ENCODE measurements around the gene FAM20B. TPM values are rescaled to one million over a fixed set of nuclear protein-coding genes. Genes with fewer than 3 reads are reported as not detected.

The FAM20B gene
- total RNA-seq, 2 donors from 2014 or later, result 47.7 to 52.4 TPM

DNA sequence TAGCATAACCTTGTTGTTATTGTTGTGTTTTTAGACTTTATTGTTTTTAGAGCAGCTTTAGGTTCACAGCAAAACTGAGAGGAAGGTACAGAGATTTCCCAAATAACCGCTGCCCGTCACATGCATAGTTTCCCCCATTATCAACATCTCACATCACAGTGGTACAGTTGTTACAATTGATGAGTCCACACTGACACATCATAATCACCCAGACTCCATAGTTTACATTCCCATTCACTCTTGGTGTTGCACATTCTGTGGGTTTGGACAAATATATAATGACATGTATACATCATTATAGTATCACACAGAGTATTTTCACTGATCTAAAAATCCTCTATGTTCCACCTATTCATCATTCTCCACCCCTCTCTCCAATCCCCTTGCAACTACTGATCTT, 30.2 kb downstream of the FAM20B start:
- no peak overlapping the region for H3K27ac ChIP-seq (ENCODE audit: low read depth, low read length)
- H3K4me3 ChIP-seq (ENCODE audit: low read length), result peak overlapping the region; percentile 11
- Mint-ChIP-seq H3K36me3 (ENCODE audit: low read depth) (peaks cover 52% of the 10 kb centered on the region), H3K9me3 (peaks cover 17% of the 10 kb centered on the region), H3K27me3 (ENCODE audit: insufficient read depth) (no peaks in the 10 kb centered on the region), H3K4me3 (no peak overlapping the region), H3K27ac (no peak overlapping the region), H3K4me1 (peaks cover 12% of the 10 kb centered on the region)
- H3K9ac ChIP-seq (ENCODE audit: extremely low read depth, low read length, poor library complexity, severe bottlenecking), result no peak overlapping the region
- 100% methylated on average over 2 of the region's 2 CpGs; no CpG with 5 or more reads in 1 of the 2 experiments for WGBS, 2 experiments (ENCODE audit: insufficient coverage in 1 of 2, insufficient read length in 1 of 2)
- DNase-seq, result no peak
- peaks cover 48% of the 10 kb centered on the region for H3K36me3 ChIP-seq (ENCODE audit: control insufficient read depth, insufficient read depth, low read length)
- H3K27me3 ChIP-seq (ENCODE audit: control insufficient read depth, insufficient read depth, low read length, poor library complexity, severe bottlenecking), result no peaks in the 10 kb centered on the region
- H3K9me3 ChIP-seq (ENCODE audit: control insufficient read depth, low read length), result peaks cover 22% of the 10 kb centered on the region
- H3K4me1 ChIP-seq (ENCODE audit: control insufficient read depth, insufficient read depth, low read length), result no peaks in the 10 kb centered on the region
- TF ChIP-seq, protein P1, sequence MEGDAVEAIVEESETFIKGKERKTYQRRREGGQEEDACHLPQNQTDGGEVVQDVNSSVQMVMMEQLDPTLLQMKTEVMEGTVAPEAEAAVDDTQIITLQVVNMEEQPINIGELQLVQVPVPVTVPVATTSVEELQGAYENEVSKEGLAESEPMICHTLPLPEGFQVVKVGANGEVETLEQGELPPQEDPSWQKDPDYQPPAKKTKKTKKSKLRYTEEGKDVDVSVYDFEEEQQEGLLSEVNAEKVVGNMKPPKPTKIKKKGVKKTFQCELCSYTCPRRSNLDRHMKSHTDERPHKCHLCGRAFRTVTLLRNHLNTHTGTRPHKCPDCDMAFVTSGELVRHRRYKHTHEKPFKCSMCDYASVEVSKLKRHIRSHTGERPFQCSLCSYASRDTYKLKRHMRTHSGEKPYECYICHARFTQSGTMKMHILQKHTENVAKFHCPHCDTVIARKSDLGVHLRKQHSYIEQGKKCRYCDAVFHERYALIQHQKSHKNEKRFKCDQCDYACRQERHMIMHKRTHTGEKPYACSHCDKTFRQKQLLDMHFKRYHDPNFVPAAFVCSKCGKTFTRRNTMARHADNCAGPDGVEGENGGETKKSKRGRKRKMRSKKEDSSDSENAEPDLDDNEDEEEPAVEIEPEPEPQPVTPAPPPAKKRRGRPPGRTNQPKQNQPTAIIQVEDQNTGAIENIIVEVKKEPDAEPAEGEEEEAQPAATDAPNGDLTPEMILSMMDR (conservative IDR thresholded peaks at IDR 0.05), result no peak

DNA sequence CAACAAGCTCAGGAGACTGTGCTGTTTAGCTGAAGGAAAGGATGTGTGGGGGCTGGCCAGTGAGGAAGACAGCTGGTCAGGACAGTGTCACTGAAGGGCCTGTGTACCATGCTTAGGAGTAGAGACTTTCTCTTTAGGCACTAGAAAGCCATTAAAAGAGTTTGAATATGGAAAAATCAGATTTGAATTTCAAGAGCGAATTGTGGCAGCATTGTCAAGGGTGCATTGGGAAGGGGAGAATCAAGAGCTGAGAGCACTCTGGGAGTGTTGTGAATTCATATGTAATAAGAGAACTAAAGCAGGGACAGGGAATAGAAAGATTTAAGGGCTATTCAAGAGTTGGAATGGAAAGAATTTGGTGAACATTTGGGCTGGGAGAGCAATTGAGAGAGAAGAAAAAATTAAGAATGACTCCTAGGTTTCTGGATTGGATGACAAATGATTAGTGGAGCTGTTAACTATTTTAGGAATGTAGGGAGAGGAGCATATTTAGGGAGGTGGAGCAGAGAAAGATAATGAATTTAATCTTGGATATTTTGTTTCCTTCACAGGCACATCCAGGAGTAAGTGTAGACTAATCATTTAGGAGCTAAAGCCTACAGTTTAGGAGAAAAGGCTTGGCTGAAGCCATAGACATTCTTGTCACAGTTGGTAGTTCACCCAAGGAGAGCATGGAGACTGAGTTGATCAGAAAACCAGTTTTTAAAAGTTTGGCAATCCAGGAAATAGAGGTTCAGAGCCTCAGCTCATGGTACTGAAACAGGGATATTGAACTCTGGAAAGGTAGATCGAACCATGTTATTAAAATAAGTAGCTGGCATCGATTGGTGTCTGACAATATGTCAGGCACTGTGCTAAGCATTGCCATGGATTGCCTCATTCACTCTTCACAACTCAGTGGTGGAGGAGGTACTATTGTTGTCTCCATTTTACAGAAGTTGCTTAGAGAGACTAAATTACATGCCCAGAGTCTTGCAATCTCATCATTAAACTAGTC, 33.1 kb downstream of the FAM20B start:
- Histone ChIP-seq H3K36me3 (ENCODE audit: control insufficient read depth, insufficient read depth, low read length) (peaks cover 54% of the 10 kb centered on the region), H3K27ac (ENCODE audit: low read depth, low read length) (no peak overlapping the region), H3K9me3 (ENCODE audit: control insufficient read depth, low read length) (peaks cover 22% of the 10 kb centered on the region), H3K9ac (ENCODE audit: extremely low read depth, low read length, poor library complexity, severe bottlenecking) (no peak overlapping the region), H3K27me3 (ENCODE audit: control insufficient read depth, insufficient read depth, low read length, poor library complexity, severe bottlenecking) (no peaks in the 10 kb centered on the region), H3K4me3 (ENCODE audit: low read length) (no peak overlapping the region), H3K4me1 (ENCODE audit: control insufficient read depth, insufficient read depth, low read length) (no peaks in the 10 kb centered on the region)
- no peaks in the 10 kb centered on the region for H3K27me3 Mint-ChIP-seq (ENCODE audit: insufficient read depth)
- TF ChIP-seq, protein P1 (conservative IDR thresholded peaks at IDR 0.05), result no peak
- H3K36me3 Mint-ChIP-seq (ENCODE audit: low read depth), result peaks cover 59% of the 10 kb centered on the region
- no peaks in the 10 kb centered on the region for H3K4me1 Mint-ChIP-seq
- H3K9me3 Mint-ChIP-seq, result peaks cover 17% of the 10 kb centered on the region
- H3K27ac Mint-ChIP-seq, result peak overlapping the region; percentile 6
- 89 to 90% methylated on average over 2 to 3 of the region's 3 CpGs for WGBS, 2 experiments (ENCODE audit: insufficient coverage in 1 of 2, insufficient read length in 1 of 2)
- no peak for DNase-seq
- H3K4me3 Mint-ChIP-seq, result no peak overlapping the region

DNA sequence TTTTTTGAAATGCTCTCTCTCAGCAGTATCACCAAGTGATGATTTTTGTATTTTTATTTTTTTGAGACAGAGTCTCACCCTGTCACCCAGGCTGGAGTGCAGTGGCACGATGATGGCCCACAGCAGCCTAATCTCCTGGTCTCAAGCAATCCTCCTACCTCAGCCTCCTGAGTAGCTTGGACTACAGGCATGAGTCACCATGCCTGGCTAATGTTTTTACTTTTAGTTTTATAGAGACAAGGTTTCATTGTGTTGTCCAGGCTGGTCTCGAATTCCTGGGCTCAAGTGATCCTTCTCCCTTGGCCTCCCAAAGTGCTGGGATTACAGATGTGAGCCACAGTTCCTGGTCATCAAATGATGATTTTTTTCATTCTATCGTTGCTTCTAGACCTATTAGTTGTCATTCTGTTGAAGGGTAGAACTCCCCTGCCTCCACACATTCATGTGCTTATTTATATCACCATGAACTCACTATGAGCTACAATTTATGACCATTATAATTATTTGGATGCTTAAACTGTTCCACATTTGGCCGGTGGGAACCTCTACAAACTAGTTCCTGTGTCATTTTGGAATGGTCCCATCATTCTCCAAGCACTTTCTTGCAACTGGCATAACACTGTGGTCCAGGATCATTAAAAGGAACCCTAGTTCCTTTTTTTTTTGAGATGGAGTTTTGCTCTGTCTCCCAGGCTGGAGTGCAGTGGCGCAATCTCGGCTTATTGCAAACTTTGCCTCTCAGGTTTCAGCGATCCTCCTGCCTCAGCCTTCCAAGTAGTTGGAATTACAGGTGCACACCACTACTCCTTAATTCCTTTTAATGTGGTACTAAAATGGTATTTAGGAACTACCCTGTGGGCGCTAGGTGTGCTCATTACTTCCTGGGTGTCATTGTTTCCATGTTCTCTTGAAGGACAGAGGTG, 35.9 kb downstream of the FAM20B start:
- WGBS, 2 experiments (ENCODE audit: insufficient coverage in 1 of 2, insufficient read length in 1 of 2), result 94 to 98% methylated on average over 3 to 8 of the region's 8 CpGs
- Mint-ChIP-seq H3K36me3 (ENCODE audit: low read depth) (peaks cover 58% of the 10 kb centered on the region), H3K27ac (no peak overlapping the region), H3K4me1 (no peaks in the 10 kb centered on the region), H3K9me3 (peaks cover 4% of the 10 kb centered on the region), H3K4me3 (no peak overlapping the region), H3K27me3 (ENCODE audit: insufficient read depth) (no peaks in the 10 kb centered on the region)
- H3K9me3 ChIP-seq (ENCODE audit: control insufficient read depth, low read length), result peaks cover 5% of the 10 kb centered on the region
- peaks cover 53% of the 10 kb centered on the region for H3K36me3 ChIP-seq (ENCODE audit: control insufficient read depth, insufficient read depth, low read length)
- H3K4me1 ChIP-seq (ENCODE audit: control insufficient read depth, insufficient read depth, low read length), result no peaks in the 10 kb centered on the region
- TF ChIP-seq, protein P1 (conservative IDR thresholded peaks at IDR 0.05), result no peak
- DNase-seq, result no peak
- H3K9ac ChIP-seq (ENCODE audit: extremely low read depth, low read length, poor library complexity, severe bottlenecking), result no peak overlapping the region
- no peaks in the 10 kb centered on the region for H3K27me3 ChIP-seq (ENCODE audit: control insufficient read depth, insufficient read depth, low read length, poor library complexity, severe bottlenecking)
- H3K27ac ChIP-seq (ENCODE audit: low read depth, low read length), result no peak overlapping the region
- no peak overlapping the region for H3K4me3 ChIP-seq (ENCODE audit: low read length)
